ENCODE measurements around the gene ACO2. TPM values are rescaled to one million over a fixed set of nuclear protein-coding genes. Genes with fewer than 3 reads are reported as not detected.

ACO2 gene
- total and polyA plus RNA-seq, 12 donors = 35.5 to 212 (median 134) TPM

- DNase-seq = peak; percentile 54 to 83 (median 68)
- TF ChIP-seq POLR2A (IDR thresholded peaks at IDR 0.05) = no peak
- TF ChIP-seq CTCF (IDR thresholded peaks at IDR 0.05) = peak; percentile 73 to 87 (median 81)
- intact Hi-C loops (cut with DNase I) = no loop called here
- WGBS, 4 donors = 63 to 71% (median 68%) methylated on average over 16 to 32 of the region's 32 CpGs
- no peak overlapping the region for H3K4me3 ChIP-seq
- H3K9me3 ChIP-seq (replicated peaks in 1 of 3) = no peaks in the 10 kb centered on the region
- peaks cover 16 to 43% of the 10 kb centered on the region in 2 donors for H3K4me1 ChIP-seq (replicated peaks in 1 of 2)
- H3K27me3 ChIP-seq = no peaks in the 10 kb centered on the region
- H3K36me3 ChIP-seq (replicated peaks in 1 of 2) = peaks cover 0 to 73% of the 10 kb centered on the region in 2 donors
- H3K27ac ChIP-seq = peak overlapping the region in 4 of 5 donors; percentile 34 to 94 (median 70)
Observed at GRCh38 chr22:41526830-41527799, 58.2 kb downstream of the ACO2 start.

- peaks cover 14 to 38% of the 10 kb centered on the region in 2 donors for H3K4me1 ChIP-seq (replicated peaks in 1 of 2)
- no peaks in the 10 kb centered on the region for H3K9me3 ChIP-seq (replicated peaks in 1 of 3)
- peak overlapping the region in 1 of 5 donors; percentile 94 for H3K27ac ChIP-seq
- TF ChIP-seq CTCF (IDR thresholded peaks at IDR 0.05) (no peak), POLR2A (IDR thresholded peaks at IDR 0.05) (peak in 1 of 2 donors; percentile 4)
- no peak overlapping the region for H3K4me3 ChIP-seq
- DNase-seq = peak in 1 of 7 donors; percentile 40
- no peaks in the 10 kb centered on the region for H3K27me3 ChIP-seq
- intact Hi-C loops (cut with DNase I) = no loop called here
- H3K36me3 ChIP-seq (replicated peaks in 1 of 2) = peaks cover 0 to 79% of the 10 kb centered on the region in 2 donors
- 78 to 86% (median 84%) methylated on average over 14 to 16 of the region's 16 CpGs for WGBS, 4 donors
Observed at GRCh38 chr22:41528132-41528766, 59.3 kb downstream of the ACO2 start.

- Histone ChIP-seq H3K36me3 (replicated peaks in 1 of 2) (peaks cover 0 to 79% of the 10 kb centered on the region in 2 donors), H3K9me3 (replicated peaks in 1 of 3) (no peaks in the 10 kb centered on the region), H3K27ac (peak overlapping the region in 2 of 5 donors; percentile 10 to 44), H3K4me3 (no peak overlapping the region), H3K27me3 (no peaks in the 10 kb centered on the region), H3K4me1 (replicated peaks in 1 of 2) (peaks cover 6 to 30% of the 10 kb centered on the region in 2 donors)
- intact Hi-C loops (cut with DNase I) = no loop called here
- no peak for TF ChIP-seq CTCF (IDR thresholded peaks at IDR 0.05)
- TF ChIP-seq POLR2A (IDR thresholded peaks at IDR 0.05) = no peak
- WGBS, 4 donors = 76 to 81% (median 78%) methylated on average over 8 to 13 of the region's 13 CpGs
- peak in 2 of 7 donors; percentile 45 to 49 for DNase-seq
Observed at GRCh38 chr22:41528938-41529561, 60.1 kb downstream of the ACO2 start.
